Activated CD8-positive, alpha-beta memory T cell treated with anti-CD3 and anti-CD28 coated beads for 48 hours (primary cell): ENCODE results near the gene GRIN3B.

Experiments
- DNase-seq, 3 experiments: peaks; one replicate each; pipeline ENCODE4 v3.0.0-alpha.2; 2020; ENCODE audit warnings: low read depth in 2 of 3, low spot score in 2 of 3

The GRIN3B gene

GRCh38 chr19:990746-991145 is 9.5 kb upstream of the GRIN3B start:
- no peak for DNase-seq

GRCh38 chr19:991174-991931 is 8.9 kb upstream of the GRIN3B start:
- DNase-seq: peak; percentile 40 to 83 (median 50)

- no peak for DNase-seq
Observed at GRCh38 chr19:991932-992669, 8.1 kb upstream of the GRIN3B start.

- DNase-seq: no peak
Observed at GRCh38 chr19:992670-993055, 7.6 kb upstream of the GRIN3B start.

GRCh38 chr19:993361-993830 is 6.8 kb upstream of the GRIN3B start:
- DNase-seq: no peak

- no peak for DNase-seq
Observed at GRCh38 chr19:993831-994393, 6.3 kb upstream of the GRIN3B start.

- DNase-seq: no peak
Observed at GRCh38 chr19:994516-994915, 5.7 kb upstream of the GRIN3B start.

- DNase-seq: no peak
Observed at GRCh38 chr19:995051-995827, 5.0 kb upstream of the GRIN3B start.

GRCh38 chr19:996051-996838 is 4.0 kb upstream of the GRIN3B start:
- peak; percentile 45 to 48 (median 47) for DNase-seq

GRCh38 chr19:998064-998463 is 2.2 kb upstream of the GRIN3B start:
- DNase-seq: no peak

GRCh38 chr19:999379-999719 is 870 bp upstream of the GRIN3B start:
- no peak for DNase-seq

GRCh38 chr19:1000591-1001537 is 645 bp downstream of the GRIN3B start:
- DNase-seq: no peak

- DNase-seq: peak; percentile 47 to 71 (median 69)
Observed at GRCh38 chr19:1001538-1002166, 1.4 kb downstream of the GRIN3B start.

- DNase-seq: no peak
Observed at GRCh38 chr19:1002600-1002999, 2.4 kb downstream of the GRIN3B start.

- no peak for DNase-seq
Observed at GRCh38 chr19:1003283-1003682, 3.1 kb downstream of the GRIN3B start.

- DNase-seq: no peak
Observed at GRCh38 chr19:1004204-1004802, 4.1 kb downstream of the GRIN3B start.

GRCh38 chr19:1004803-1005664 is 4.8 kb downstream of the GRIN3B start:
- DNase-seq: no peak
